GM12878 (cell line): ENCODE measurements around the gene C1QTNF5. TPM values are rescaled to one million over a fixed set of nuclear protein-coding genes. Genes with fewer than 3 reads are reported as not detected.

Experiments used
- ATAC-seq: fragments of 200-7000 bp; cut with Tn5 transposase; 3 replicates; pipeline ENCODE4 v1.9.1; 2020; ENCODE audit warnings: mild to moderate bottlenecking, moderate library complexity
- BruUV-seq: library from RNA; stranded (reverse); fragments of 400-500 nt; replicated peaks from 2 replicates; lab custom pipeline; 2021; lab: Mats Ljungman, UMichigan
- CTCF ChIA-PET: fragments of 300-600 bp; sonication (Branson Sonifier 250); formaldehyde crosslinking; extraction: SDS; loops from one replicate; lab custom pipeline; 2021; ENCODE audit warnings: inconsistent platforms; lab: Yijun Ruan, JAX
- POLR2A ChIA-PET: fragments of 350-600 bp; formaldehyde crosslinking; extraction: SDS; loops from one replicate; lab custom pipeline; 2021; ENCODE audit warnings: inconsistent platforms; lab: Charles Lee
- RAD21 ChIA-PET: fragments of 300-600 bp; sonication (Branson Sonifier 250); formaldehyde crosslinking; loops from one replicate; lab custom pipeline; 2023; ENCODE audit warnings: antibody characterized with exemption; ENCODE audit not compliant: unreplicated experiment; lab: Charles Lee
- SMC1A ChIA-PET: fragments of 300-600 bp; sonication (Branson Sonifier 250); formaldehyde crosslinking; loops from one replicate; lab custom pipeline; 2023; ENCODE audit not compliant: unreplicated experiment, uncharacterized antibody; lab: Charles Lee
- DNase-seq: peaks from one replicate; pipeline ENCODE4 v3.0.0-alpha.2; 2011; ENCODE audit warnings: low read depth, low spot score
- FAIRE-seq: peaks from 3 replicates; lab custom pipeline; 2011; peaks lifted over from hg19 to GRCh38; lab: Jason Lieb, UNC
- H2AFZ ChIP-seq: 2 replicates; pipeline ENCODE4 v1.6.0; 2011; ENCODE audit warnings: low read depth, low read length, control low read depth; ENCODE audit not compliant: control insufficient read depth
- H3K27ac ChIP-seq: 2 replicates; pipeline ENCODE4 v1.5.1; 2011; ENCODE audit warnings: control low read depth; ENCODE audit not compliant: control insufficient read depth, insufficient read depth
- H3K27me3 ChIP-seq, 2 experiments: replicated peaks in 1 of 2; 2 replicates each; pipeline versions ENCODE4 v1.6.0 to v1.6.1; 2011; ENCODE audit warnings: low read length in 1 of 2; ENCODE audit not compliant: control insufficient read depth in 2 of 2, insufficient read depth in 2 of 2
- H3K36me3 ChIP-seq, 2 experiments: 2 replicates each; pipeline ENCODE4 v1.5.1; 2011; ENCODE audit warnings: low read length in 1 of 2; ENCODE audit not compliant: control insufficient read depth in 2 of 2, insufficient read depth in 2 of 2
- H3K4me1 ChIP-seq: 2 replicates; pipeline ENCODE4 v1.6.1; 2011; ENCODE audit warnings: mild to moderate bottlenecking, low read length, moderate library complexity, mixed read lengths; ENCODE audit not compliant: control insufficient read depth, insufficient read depth
- H3K4me2 ChIP-seq: 2 replicates; pipeline ENCODE4 v1.6.0; 2011; ENCODE audit warnings: control low read depth; ENCODE audit not compliant: control insufficient read depth, insufficient read depth
- H3K4me3 ChIP-seq: fragments of 200-600 bp; sonication (generic); 2 replicates; pipeline ENCODE4 v1.5.1; 2016
- H3K79me2 ChIP-seq: 2 replicates; pipeline ENCODE4 v1.6.0; 2011; ENCODE audit warnings: low read length; ENCODE audit not compliant: control insufficient read depth, insufficient read depth
- H3K9ac ChIP-seq: 2 replicates; pipeline ENCODE4 v1.8.0; 2011; ENCODE audit warnings: low read length, control low read depth, mixed read lengths; ENCODE audit not compliant: control insufficient read depth, insufficient read depth
- H3K9me3 ChIP-seq: replicated peaks from 3 replicates; pipeline ENCODE4 v1.5.1; 2011; ENCODE audit warnings: mild to moderate bottlenecking, low read length; ENCODE audit not compliant: control insufficient read depth, insufficient read depth
- H4K20me1 ChIP-seq: 2 replicates; pipeline ENCODE4 v1.6.0; 2011; ENCODE audit not compliant: control insufficient read depth, insufficient read depth
- ATF3 ChIP-seq: IDR thresholded peaks from 2 replicates; pipeline ENCODE4 v1.6.1; 2011; ENCODE audit warnings: low read depth, mild to moderate bottlenecking, low read length, moderate library complexity, borderline replicate concordance; ENCODE audit errors: extremely low read depth
- CBX5 ChIP-seq: sonication (generic); IDR thresholded peaks from 2 replicates; pipeline ENCODE4 v1.6.1; 2016; ENCODE audit warnings: low read depth, moderate library complexity, mild to moderate bottlenecking, inconsistent platforms
- CREM ChIP-seq: IDR thresholded peaks from 2 replicates; pipeline ENCODE4 v1.6.1; 2014; ENCODE audit warnings: antibody characterized with exemption, low read depth
- ESRRA ChIP-seq: IDR thresholded peaks from 2 replicates; pipeline ENCODE4 v1.6.1; 2012; ENCODE audit warnings: mild to moderate bottlenecking, low read length, improper control_type of control experiment
- KDM1A ChIP-seq: fragments of 200-600 bp; sonication (generic); IDR thresholded peaks from 2 replicates; pipeline ENCODE4 v1.6.1; 2016; ENCODE audit warnings: borderline replicate concordance
- MYB ChIP-seq: fragments of 150-350 bp; IDR thresholded peaks from 2 replicates; pipeline ENCODE4 v1.6.1; 2014; ENCODE audit warnings: mild to moderate bottlenecking, low read depth, low read length, borderline replicate concordance
- NFXL1 ChIP-seq: fragments of 450-650 bp; IDR thresholded peaks from 2 replicates; pipeline ENCODE4 v1.6.1; 2017; ENCODE audit warnings: antibody characterized with exemption, mild to moderate bottlenecking, borderline replicate concordance
- NKRF ChIP-seq: fragments of 450-650 bp; conservative IDR thresholded peaks from 2 replicates; pipeline ENCODE4 v1.6.1; 2017; ENCODE audit warnings: mild to moderate bottlenecking, moderate library complexity
- PKNOX1 ChIP-seq: fragments of 450-650 bp; IDR thresholded peaks from 2 replicates; pipeline ENCODE4 v1.6.1; 2016; ENCODE audit warnings: mild to moderate bottlenecking
- POLR2A ChIP-seq: IDR thresholded peaks from 2 replicates; pipeline ENCODE4 v1.6.1; 2011; ENCODE audit warnings: low read depth, mild to moderate bottlenecking, low read length
- RELB ChIP-seq: fragments of 450-650 bp; IDR thresholded peaks from 2 replicates; pipeline ENCODE4 v1.6.1; 2017; ENCODE audit warnings: low read depth, mild to moderate bottlenecking, moderate library complexity
- SIX5 ChIP-seq: IDR thresholded peaks from 2 replicates; pipeline ENCODE4 v1.6.1; 2011; ENCODE audit warnings: mild to moderate bottlenecking, low read depth, low read length, moderate library complexity; ENCODE audit not compliant: severe bottlenecking
- ZBED1 ChIP-seq: IDR thresholded peaks from 2 replicates; pipeline ENCODE4 v1.6.1; 2016; ENCODE audit warnings: borderline replicate concordance
- ZNF207 ChIP-seq: fragments of 450-650 bp; IDR thresholded peaks from 2 replicates; pipeline ENCODE4 v1.6.1; 2014; ENCODE audit warnings: antibody characterized with exemption, mild to moderate bottlenecking, borderline replicate concordance
- ZNF24 ChIP-seq: fragments of 450-650 bp; IDR thresholded peaks from 2 replicates; pipeline ENCODE4 v1.6.1; 2017; ENCODE audit warnings: antibody characterized with exemption, mild to moderate bottlenecking
- WGBS: methylation state at CpG from one replicate; pipeline ENCODE4 v1.1.6; 2016; ENCODE audit warnings: low lambda C conversion rate; ENCODE audit not compliant: insufficient replicate concordance, insufficient coverage; ENCODE audit errors: missing lambda C conversion rate; 5-methylcytosine and 5-hydroxymethylcytosine counted together
- in situ Hi-C: fragments of 300-500 bp; cut with MboI; formaldehyde crosslinking; loops from 9 replicates; pipeline ENCODE4 v1.14.3; 2018; ENCODE audit warnings: mixed read lengths
- intact Hi-C: fragments of 100-400 bp; cut with micrococcal nuclease; formaldehyde crosslinking; loops from one replicate; pipeline ENCODE4 v1.14.2; 2022; ENCODE audit not compliant: unreplicated experiment
- polyA plus RNA-seq, 11 experiments: library from polyadenylated mRNA; depleted of rRNA in 4 of 11; unstranded in 6 of 11; stranded (reverse) in 5 of 11; fragments of >200 nt; fragmentation: Nextera tagmentation in 4 of 11; fragmentation: Illumina TruSeq in 1 of 11; extraction: Ambion mirVana in 4 of 11; extraction: Trizol in 1 of 11; gene quantifications; 1 replicate in 1 of 11; 2 replicates in 10 of 11; pipeline versions ENCODE4 v1.2.1 to v1.2.3, GENCODE V29; 2011 to 2016; ENCODE audit warnings: inconsistent platforms in 2 of 11, missing spikeins in 2 of 11, low read depth in 1 of 11
- total RNA-seq, 4 experiments: library from RNA; depleted of rRNA in 3 of 4; stranded (reverse); fragments of >200 nt in 3 of 4; fragmentation: Illumina TruSeq in 1 of 4; extraction: Trizol in 1 of 4; gene quantifications; 2 replicates each; pipeline versions ENCODE4 v1.2.1 to v1.2.3, GENCODE V29; 2013 to 2021

The C1QTNF5 gene
- total and polyA plus RNA-seq, 10 of the 15 experiments (the other 5 are each of a cell fraction or from before 2014, with no cell fraction given), result not detected

- ATAC-seq, result no peak
- Histone ChIP-seq H3K36me3 (no peaks in the 10 kb centered on the region), H3K27ac (no peak overlapping the region), H3K4me1 (0 out of 2 replicates have a peak, but pooled peaks cover under 1% of the 10 kb centered on the region), H3K4me2 (no peak overlapping the region), H3K79me2 (no peaks in the 10 kb centered on the region), H2AFZ (no peak overlapping the region), H4K20me1 (no peaks in the 10 kb centered on the region), H3K9ac (no peak overlapping the region), H3K4me3 (no peak overlapping the region), H3K27me3 (peaks cover 2 to 4% of the 10 kb centered on the region in 2 experiments; a peak in 3 of 4 replicates), H3K9me3 (no peaks in the 10 kb centered on the region)
- RAD21 ChIA-PET, result no interaction called here
- POLR2A ChIA-PET, result no interaction called here
- in situ Hi-C loops, result no loop called here
- SMC1A ChIA-PET, result no interaction called here
- DNase-seq, result no peak
- FAIRE-seq, result no peak
- no TSS peak for BruUV-seq
- TF ChIP-seq MYB (no peak), NFXL1 (no peak), ATF3 (no peak), CBX5 (no peak), ZNF24 (no peak), POLR2A (no peak), ZBED1 (no peak), CREM (no peak), RELB (no peak), ZNF207 (no peak), NKRF (no peak), PKNOX1 (no peak), ESRRA (no peak), KDM1A (no peak), SIX5 (no peak)
- intact Hi-C loops, result no loop called here
- CTCF ChIA-PET, result interaction anchor here (3.0 to 4.5 kb wide), 2 partner anchors 23 to 124 kb away, joined by 9 to 19 read pairs; no protein-coding TSS in a partner anchor
- 38% methylated on average over 1 of the region's 2 CpGs for WGBS
These were observed 10.5 kb upstream of the C1QTNF5 start for GRCh38 chr11:119351232-119351631.
